Right atrium auricular region (tissue), 2 donors: ENCODE results near the gene LAPTM5. TPM values are rescaled to one million over a fixed set of nuclear protein-coding genes. Genes with fewer than 3 reads are reported as not detected.

Experiments
- DNase-seq: peaks from one replicate; pipeline ENCODE4 v3.0.0-alpha.2; 2019; ENCODE audit warnings: low spot score
- H3K27ac ChIP-seq, 2 donors: fragments of 200-600 bp; sonication (generic); 1 replicate in 1 of 2; 2 replicates in 1 of 2; pipeline ENCODE4 v1.5.1; 2016 to 2019
- H3K27me3 ChIP-seq, 2 donors: fragments of 200-600 bp; sonication (generic); one replicate each; pipeline versions ENCODE4 v1.5.1 to v1.6.0; 2017 to 2019
- H3K36me3 ChIP-seq: fragments of 200-600 bp; sonication (generic); one replicate; pipeline ENCODE4 v1.5.1; 2016
- H3K4me1 ChIP-seq, 2 donors: fragments of 200-600 bp; sonication (generic); one replicate each; pipeline versions ENCODE4 v1.5.1 to v1.6.0; 2017 to 2019
- H3K4me3 ChIP-seq, 2 donors: fragments of 200-600 bp; sonication (generic); 1 replicate in 1 of 2; 2 replicates in 1 of 2; pipeline ENCODE4 v1.5.1; 2017 to 2019; ENCODE audit warnings: mild to moderate bottlenecking in 1 of 2, moderate library complexity in 1 of 2
- H3K9me3 ChIP-seq, 2 donors: fragments of 200-600 bp; sonication (generic); one replicate each; pipeline ENCODE4 v1.5.1; 2019
- total RNA-seq, 2 donors: library from RNA; depleted of rRNA; stranded (reverse); fragments of >200 nt; gene quantifications; one replicate each; pipeline ENCODE4 v1.1.0, GENCODE V29; 2016
- TF ChIP-seq, protein P1 (sequence below), 2 donors: fragments of 200-600 bp; sonication (generic); IDR thresholded peaks; one replicate each; pipeline ENCODE4 v1.5.1; 2019; ENCODE audit warnings: antibody characterized with exemption in 2 of 2

Gene LAPTM5
- 10 to 100 TPM; 17.4 to 62.8 TPM for total RNA-seq

DNA sequence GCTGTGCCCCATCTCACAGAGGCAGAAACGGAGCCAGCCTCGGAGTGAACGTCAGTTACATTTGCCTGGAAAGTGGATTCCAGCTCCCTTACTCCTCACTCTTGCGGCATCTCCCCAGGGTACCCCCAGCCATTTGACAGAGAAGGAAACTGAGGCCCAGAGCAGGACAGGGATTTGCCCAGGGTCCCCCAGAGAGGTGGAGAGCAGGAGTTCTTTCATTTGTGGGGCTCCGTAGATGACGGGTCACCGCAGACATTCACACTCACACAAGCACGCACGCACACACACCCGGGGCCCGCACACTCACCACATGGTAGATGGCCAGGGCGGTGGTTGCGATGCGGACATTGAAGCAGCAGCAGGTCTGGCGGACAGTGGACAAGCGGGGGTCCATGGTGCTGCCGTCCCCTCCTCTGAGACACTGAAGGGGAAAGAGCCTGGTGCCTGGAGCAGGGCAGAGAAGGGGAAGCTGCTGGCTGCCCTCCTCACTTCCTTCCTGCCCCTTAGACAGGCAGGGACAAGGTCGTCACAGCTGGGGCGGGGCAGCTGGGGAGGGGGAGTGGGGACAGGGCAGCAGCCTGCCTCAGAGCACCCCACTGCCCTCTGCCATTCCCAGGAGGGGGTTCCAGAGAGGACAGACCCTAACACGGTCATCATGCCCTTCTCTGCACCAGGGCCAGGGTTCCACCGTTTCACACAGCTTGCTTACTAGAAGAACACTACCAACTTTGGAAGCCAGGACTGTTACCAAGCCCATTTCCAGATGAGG is at the start of gene LAPTM5:
LAPTM5 (minus strand) TSS at position 423 of the 769 bp plus-strand sequence; CDS start at position 394, 29 bp downstream.
- no peaks in the 10 kb centered on the region for H3K9me3 ChIP-seq
- peak; percentile 65 for DNase-seq
- H3K4me3 ChIP-seq: peak within 1 kb of the TSS; percentile 23 to 40
- H3K27me3 ChIP-seq: no peaks in the 10 kb centered on the region
- TF ChIP-seq, protein P1, sequence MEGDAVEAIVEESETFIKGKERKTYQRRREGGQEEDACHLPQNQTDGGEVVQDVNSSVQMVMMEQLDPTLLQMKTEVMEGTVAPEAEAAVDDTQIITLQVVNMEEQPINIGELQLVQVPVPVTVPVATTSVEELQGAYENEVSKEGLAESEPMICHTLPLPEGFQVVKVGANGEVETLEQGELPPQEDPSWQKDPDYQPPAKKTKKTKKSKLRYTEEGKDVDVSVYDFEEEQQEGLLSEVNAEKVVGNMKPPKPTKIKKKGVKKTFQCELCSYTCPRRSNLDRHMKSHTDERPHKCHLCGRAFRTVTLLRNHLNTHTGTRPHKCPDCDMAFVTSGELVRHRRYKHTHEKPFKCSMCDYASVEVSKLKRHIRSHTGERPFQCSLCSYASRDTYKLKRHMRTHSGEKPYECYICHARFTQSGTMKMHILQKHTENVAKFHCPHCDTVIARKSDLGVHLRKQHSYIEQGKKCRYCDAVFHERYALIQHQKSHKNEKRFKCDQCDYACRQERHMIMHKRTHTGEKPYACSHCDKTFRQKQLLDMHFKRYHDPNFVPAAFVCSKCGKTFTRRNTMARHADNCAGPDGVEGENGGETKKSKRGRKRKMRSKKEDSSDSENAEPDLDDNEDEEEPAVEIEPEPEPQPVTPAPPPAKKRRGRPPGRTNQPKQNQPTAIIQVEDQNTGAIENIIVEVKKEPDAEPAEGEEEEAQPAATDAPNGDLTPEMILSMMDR (IDR thresholded peaks at IDR 0.05): no peak
- peak within 1 kb of the TSS; percentile 45 to 59 for H3K27ac ChIP-seq
- peaks cover 0 to 8% of the 10 kb centered on the region in 2 donors for H3K4me1 ChIP-seq
- H3K36me3 ChIP-seq: no peaks in the 10 kb centered on the region

DNA sequence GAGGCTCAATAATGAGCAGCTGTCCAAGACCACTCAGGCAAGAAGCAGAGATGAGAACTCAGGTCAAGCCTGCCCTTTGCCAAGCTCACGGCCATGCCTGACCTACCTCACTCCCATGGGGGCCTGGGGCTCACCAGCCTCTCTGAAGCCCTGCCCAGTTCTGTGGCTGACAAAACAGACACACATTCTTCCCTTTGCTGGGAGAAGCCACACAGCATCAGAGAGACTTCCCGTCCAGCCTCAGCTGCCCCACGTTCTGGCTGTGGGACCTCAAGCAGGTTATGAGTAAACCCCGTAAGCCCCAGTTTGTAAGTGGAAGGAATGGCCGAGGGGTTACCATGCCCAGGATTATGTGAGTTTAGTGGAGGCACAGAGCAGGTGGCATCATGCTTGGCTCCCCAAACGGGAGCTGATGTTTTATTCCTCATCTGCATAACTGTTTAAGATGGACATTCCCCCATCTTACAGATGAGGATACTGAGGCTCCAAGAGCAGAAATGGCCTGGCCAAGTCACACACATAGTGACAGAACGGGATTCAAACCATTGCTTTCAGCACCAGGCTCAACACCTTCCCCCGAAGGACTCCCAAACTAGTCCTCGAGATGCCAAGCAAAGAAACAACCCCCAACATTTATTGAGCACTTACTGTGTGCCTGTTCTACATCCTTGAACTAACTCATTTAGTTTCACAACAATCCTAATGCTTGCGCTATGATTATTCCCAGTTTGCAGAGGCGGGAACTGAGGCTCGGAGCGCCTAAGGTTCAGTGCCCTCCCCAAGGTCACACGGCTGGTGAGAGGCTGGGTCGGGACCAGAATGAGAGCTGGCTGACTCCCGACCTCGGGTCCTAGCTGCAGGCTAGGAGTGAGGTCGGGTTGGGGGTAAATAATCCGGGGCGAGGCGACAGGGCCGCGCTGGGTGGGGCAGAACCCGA is 49.1 kb upstream of the LAPTM5 start:
- Histone ChIP-seq H3K4me3 (peak overlapping the region in 1 of 2 donors; percentile 21), H3K9me3 (no peaks in the 10 kb centered on the region), H3K36me3 (no peaks in the 10 kb centered on the region), H3K4me1 (peaks cover 0 to 42% of the 10 kb centered on the region in 2 donors), H3K27ac (no peak overlapping the region), H3K27me3 (no peaks in the 10 kb centered on the region)
- TF ChIP-seq, protein P1 (IDR thresholded peaks at IDR 0.05): no peak
- no peak for DNase-seq

DNA sequence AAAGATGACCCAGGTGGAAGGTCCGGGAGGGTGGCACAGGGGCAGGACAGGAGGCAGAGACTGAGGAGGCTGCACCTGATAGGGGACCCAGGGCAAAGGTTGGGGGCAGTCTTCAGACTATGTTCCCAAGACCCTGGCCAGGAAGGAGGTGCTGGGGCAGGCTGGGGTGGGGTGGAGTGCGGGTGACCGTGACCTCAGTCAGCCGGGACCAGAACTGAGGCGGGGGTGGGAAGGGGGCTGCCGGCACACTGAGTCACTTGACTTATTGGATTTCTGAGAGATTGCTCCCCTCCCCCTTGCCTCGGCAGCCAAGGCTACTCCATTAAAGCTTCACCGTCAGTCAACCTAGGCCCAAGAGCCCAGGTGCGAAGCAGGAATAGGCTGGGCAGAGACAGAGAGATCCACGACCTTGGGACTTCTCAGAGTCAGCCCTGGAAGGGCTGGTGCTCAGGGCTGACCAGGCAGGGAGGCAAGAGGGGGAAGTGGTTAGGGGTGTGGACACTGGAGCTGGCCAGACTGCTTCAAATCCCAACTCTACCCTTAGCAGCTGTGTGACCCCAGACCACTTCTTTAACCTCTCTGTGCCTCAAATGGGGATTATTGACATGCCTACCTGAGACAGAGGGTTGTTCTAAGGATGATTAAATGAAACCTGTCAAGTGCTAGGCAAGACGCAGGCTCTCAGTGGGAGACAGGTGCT is 47.9 kb upstream of the LAPTM5 start:
- H3K36me3 ChIP-seq: no peaks in the 10 kb centered on the region
- peaks cover 0 to 42% of the 10 kb centered on the region in 2 donors for H3K4me1 ChIP-seq
- no peak for DNase-seq

DNA sequence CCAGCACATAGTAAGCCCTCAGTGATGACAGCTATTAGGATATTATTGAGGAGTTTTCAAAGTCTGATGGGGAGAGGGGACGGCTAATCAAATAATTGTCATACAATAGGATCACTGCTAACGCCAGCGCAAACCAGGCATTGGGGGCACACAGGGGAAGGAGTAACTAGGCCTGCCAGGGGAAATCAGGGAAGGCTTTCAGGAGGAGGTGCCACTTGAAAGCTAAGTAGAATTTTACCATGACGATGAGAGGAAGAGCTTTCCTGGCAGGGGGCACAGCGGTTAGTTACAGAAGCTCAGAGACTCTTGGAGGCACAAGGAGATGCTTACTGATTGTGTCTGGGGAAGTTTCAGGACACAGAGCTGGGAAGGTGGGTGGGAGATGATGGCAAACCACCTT is 47.2 kb upstream of the LAPTM5 start:
- H3K27ac ChIP-seq: no peak overlapping the region
- no peak overlapping the region for H3K4me3 ChIP-seq
- no peaks in the 10 kb centered on the region for H3K27me3 ChIP-seq
- no peaks in the 10 kb centered on the region for H3K9me3 ChIP-seq
- peaks cover 0 to 36% of the 10 kb centered on the region in 2 donors for H3K4me1 ChIP-seq
- TF ChIP-seq, protein P1 (IDR thresholded peaks at IDR 0.05): no peak
- H3K36me3 ChIP-seq: no peaks in the 10 kb centered on the region
- no peak for DNase-seq

More for the DNA sequence above, 47.9 kb upstream of the LAPTM5 start:
- Histone ChIP-seq H3K9me3 (no peaks in the 10 kb centered on the region), H3K27ac (no peak overlapping the region), H3K4me3 (no peak overlapping the region), H3K27me3 (no peaks in the 10 kb centered on the region)
- TF ChIP-seq, protein P1 (IDR thresholded peaks at IDR 0.05): no peak

GRCh38 chr1:30804352-30804751 is 46.8 kb upstream of the LAPTM5 start:
- Histone ChIP-seq H3K27me3 (no peaks in the 10 kb centered on the region), H3K4me3 (no peak overlapping the region), H3K9me3 (no peaks in the 10 kb centered on the region), H3K36me3 (no peaks in the 10 kb centered on the region), H3K27ac (no peak overlapping the region), H3K4me1 (peaks cover 0 to 33% of the 10 kb centered on the region in 2 donors)
- TF ChIP-seq, protein P1 (IDR thresholded peaks at IDR 0.05): no peak
- DNase-seq: no peak
